K562 (cell line): Measurements from ENCODE around the gene KCND3. TPM values are rescaled to one million over a fixed set of nuclear protein-coding genes. Genes with fewer than 3 reads are reported as not detected.

Experiments used
- CBX1 ChIP-seq: sonication (generic); IDR thresholded peaks from 2 replicates; pipeline ENCODE4 v1.6.1; 2016; ENCODE audit warnings: antibody characterized with exemption, low read depth, mild to moderate bottlenecking
- COPS2 ChIP-seq: fragments of 450-650 bp; conservative IDR thresholded peaks from 2 replicates; pipeline ENCODE4 v1.6.1; 2016; ENCODE audit warnings: mild to moderate bottlenecking, moderate library complexity
- ERF ChIP-seq: fragments of 450-650 bp; formaldehyde crosslinking; IDR thresholded peaks from 2 replicates; pipeline ENCODE4 v1.4.0; 2020; ENCODE audit warnings: mild to moderate bottlenecking, mixed read lengths
- ETS2 ChIP-seq: IDR thresholded peaks from 2 replicates; pipeline ENCODE4 v1.6.1; 2016; ENCODE audit warnings: borderline replicate concordance, missing genetic modification characterization, mild to moderate bottlenecking, moderate library complexity, missing compliant biosample characterization; ENCODE audit not compliant: poor library complexity, severe bottlenecking
- HLTF ChIP-seq: fragments of 450-650 bp; IDR thresholded peaks from 2 replicates; pipeline ENCODE4 v1.6.1; 2016
- HNRNPK ChIP-seq: fragments of 200-400 bp; formaldehyde crosslinking; IDR thresholded peaks from one replicate; pipeline ENCODE4 v1.6.1; 2018; ENCODE audit warnings: mild to moderate bottlenecking, low read depth, low read length; ENCODE audit not compliant: poor library complexity, severe bottlenecking
- NEUROD1 ChIP-seq: fragments of 150-350 bp; IDR thresholded peaks from 2 replicates; pipeline ENCODE4 v1.6.1; 2014; ENCODE audit warnings: borderline replicate concordance, low read length, low read depth; ENCODE audit not compliant: partially characterized antibody
- PHB ChIP-seq: fragments of 250-450 bp; sonication (Bioruptor Pico); IDR thresholded peaks from 2 replicates; pipeline ENCODE4 v1.5.0; 2021
- PHF21A ChIP-seq: fragments of 450-650 bp; IDR thresholded peaks from 2 replicates; pipeline ENCODE4 v1.6.1; 2017; ENCODE audit warnings: low read depth, borderline replicate concordance
- PTTG1 ChIP-seq: fragments of 450-650 bp; IDR thresholded peaks from 2 replicates; pipeline ENCODE4 v1.6.1; 2016; ENCODE audit warnings: low read depth, mild to moderate bottlenecking, missing genetic modification characterization, missing compliant biosample characterization
- TAL1 ChIP-seq: fragments of 450-650 bp; IDR thresholded peaks from 2 replicates; pipeline ENCODE4 v1.6.1; 2016; ENCODE audit warnings: mild to moderate bottlenecking
- polyA plus RNA-seq, 8 experiments: library from polyadenylated mRNA; depleted of rRNA in 4 of 8; stranded (reverse) in 5 of 8; unstranded in 3 of 8; fragments of >200 nt; fragmentation: Nextera tagmentation in 2 of 8; fragmentation: Illumina TruSeq in 1 of 8; extraction: Ambion mirVana in 2 of 8; extraction: Trizol in 1 of 8; gene quantifications; 2 replicates each; pipeline versions ENCODE4 v1.2.1 to v1.2.3, GENCODE V29; 2011 to 2014; ENCODE audit warnings: inconsistent platforms in 1 of 8, missing spikeins in 1 of 8
- total RNA-seq, 7 experiments: library from RNA; depleted of rRNA in 6 of 7; stranded (reverse); fragments of >200 nt in 6 of 7; fragmentation: Illumina TruSeq in 2 of 7; extraction: Trizol in 2 of 7; gene quantifications; 2 replicates each; pipeline versions ENCODE4 v1.2.1 to v1.2.3, GENCODE V29; 2011 to 2021; ENCODE audit warnings: low replicate concordance in 1 of 7
- TF ChIP-seq, protein P1 (sequence below): fragments of 250-450 bp; sonication (Bioruptor Pico); IDR thresholded peaks from 2 replicates; pipeline ENCODE4 v1.8.0; 2022; ENCODE audit warnings: inconsistent platforms, mild to moderate bottlenecking, moderate library complexity, borderline replicate concordance
- TF ChIP-seq, protein P2 (sequence below): fragments of 200-800 bp; sonication (Bioruptor generic); IDR thresholded peaks from 2 replicates; pipeline ENCODE4 v1.6.1; 2016; ENCODE audit warnings: missing genetic modification characterization, missing compliant biosample characterization
- TF ChIP-seq, protein P3 (sequence below): sonication (generic); formaldehyde crosslinking; IDR thresholded peaks from 2 replicates; pipeline ENCODE4 v1.5.0; 2020; ENCODE audit warnings: missing genetic modification reagents
- TF ChIP-seq, protein P4 (sequence below): fragments of 150-350 bp; IDR thresholded peaks from 2 replicates; pipeline ENCODE4 v1.6.1; 2014; ENCODE audit warnings: low read depth, mild to moderate bottlenecking, low read length, borderline replicate concordance

The KCND3 gene
- total and polyA plus RNA-seq, 9 of the 15 experiments (the other 6 are each of a cell fraction or from before 2014, with no cell fraction given), result not detected

DNA sequence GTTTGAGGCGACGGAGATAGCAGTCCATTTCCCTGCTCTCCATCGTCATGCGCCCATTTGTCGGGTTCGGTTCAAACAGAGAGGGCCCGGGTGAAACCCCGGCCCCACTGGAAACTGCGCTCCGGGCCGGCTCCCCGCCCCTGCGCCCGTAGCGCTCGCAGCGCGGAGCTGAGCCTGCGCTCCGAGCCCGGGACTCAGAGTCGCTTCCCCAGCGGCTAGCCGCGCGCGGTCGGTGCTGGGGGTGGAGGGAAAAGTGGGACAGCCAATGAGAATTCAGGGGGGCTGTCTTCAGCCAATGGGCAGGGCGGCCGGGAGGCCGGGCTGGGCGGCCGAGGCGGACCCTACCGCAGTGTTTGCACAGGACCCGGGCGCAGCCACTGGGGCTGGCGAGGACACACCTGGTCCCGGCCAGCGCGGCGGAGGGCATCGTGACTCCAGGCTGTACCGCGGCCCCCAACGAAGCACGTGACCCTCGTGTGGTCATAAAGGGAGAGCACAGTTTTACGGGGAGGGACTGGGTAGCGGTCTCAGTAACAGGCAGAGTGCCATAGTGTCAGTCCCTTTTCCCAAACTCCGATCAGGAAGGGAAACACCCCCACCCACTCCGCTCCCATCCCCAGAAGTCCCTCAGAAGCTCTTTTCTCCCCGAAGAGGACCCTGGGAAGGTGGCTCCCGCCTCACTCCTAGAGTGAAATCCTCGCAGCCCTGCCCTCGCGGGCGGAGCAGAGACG, 250.1 kb downstream of the KCND3 start, which contains the start of gene INKA2 (continued):
- TF ChIP-seq, protein P1, sequence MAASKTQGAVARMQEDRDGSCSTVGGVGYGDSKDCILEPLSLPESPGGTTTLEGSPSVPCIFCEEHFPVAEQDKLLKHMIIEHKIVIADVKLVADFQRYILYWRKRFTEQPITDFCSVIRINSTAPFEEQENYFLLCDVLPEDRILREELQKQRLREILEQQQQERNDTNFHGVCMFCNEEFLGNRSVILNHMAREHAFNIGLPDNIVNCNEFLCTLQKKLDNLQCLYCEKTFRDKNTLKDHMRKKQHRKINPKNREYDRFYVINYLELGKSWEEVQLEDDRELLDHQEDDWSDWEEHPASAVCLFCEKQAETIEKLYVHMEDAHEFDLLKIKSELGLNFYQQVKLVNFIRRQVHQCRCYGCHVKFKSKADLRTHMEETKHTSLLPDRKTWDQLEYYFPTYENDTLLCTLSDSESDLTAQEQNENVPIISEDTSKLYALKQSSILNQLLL (CRISPR knock-in tag), result no peak
- TF ChIP-seq TAL1 (no peak), HNRNPK (no peak), ERF (CRISPR knock-in tag) (no peak), ETS2 (tag) (no peak), PTTG1 (tag) (no peak), PHF21A (peak; percentile 85; the same call in 1 of the 2 replicates), CBX1 (no peak), COPS2 (no peak), NEUROD1 (peak; percentile 5), HLTF (no peak), PHB (no peak)
- TF ChIP-seq, protein P2, sequence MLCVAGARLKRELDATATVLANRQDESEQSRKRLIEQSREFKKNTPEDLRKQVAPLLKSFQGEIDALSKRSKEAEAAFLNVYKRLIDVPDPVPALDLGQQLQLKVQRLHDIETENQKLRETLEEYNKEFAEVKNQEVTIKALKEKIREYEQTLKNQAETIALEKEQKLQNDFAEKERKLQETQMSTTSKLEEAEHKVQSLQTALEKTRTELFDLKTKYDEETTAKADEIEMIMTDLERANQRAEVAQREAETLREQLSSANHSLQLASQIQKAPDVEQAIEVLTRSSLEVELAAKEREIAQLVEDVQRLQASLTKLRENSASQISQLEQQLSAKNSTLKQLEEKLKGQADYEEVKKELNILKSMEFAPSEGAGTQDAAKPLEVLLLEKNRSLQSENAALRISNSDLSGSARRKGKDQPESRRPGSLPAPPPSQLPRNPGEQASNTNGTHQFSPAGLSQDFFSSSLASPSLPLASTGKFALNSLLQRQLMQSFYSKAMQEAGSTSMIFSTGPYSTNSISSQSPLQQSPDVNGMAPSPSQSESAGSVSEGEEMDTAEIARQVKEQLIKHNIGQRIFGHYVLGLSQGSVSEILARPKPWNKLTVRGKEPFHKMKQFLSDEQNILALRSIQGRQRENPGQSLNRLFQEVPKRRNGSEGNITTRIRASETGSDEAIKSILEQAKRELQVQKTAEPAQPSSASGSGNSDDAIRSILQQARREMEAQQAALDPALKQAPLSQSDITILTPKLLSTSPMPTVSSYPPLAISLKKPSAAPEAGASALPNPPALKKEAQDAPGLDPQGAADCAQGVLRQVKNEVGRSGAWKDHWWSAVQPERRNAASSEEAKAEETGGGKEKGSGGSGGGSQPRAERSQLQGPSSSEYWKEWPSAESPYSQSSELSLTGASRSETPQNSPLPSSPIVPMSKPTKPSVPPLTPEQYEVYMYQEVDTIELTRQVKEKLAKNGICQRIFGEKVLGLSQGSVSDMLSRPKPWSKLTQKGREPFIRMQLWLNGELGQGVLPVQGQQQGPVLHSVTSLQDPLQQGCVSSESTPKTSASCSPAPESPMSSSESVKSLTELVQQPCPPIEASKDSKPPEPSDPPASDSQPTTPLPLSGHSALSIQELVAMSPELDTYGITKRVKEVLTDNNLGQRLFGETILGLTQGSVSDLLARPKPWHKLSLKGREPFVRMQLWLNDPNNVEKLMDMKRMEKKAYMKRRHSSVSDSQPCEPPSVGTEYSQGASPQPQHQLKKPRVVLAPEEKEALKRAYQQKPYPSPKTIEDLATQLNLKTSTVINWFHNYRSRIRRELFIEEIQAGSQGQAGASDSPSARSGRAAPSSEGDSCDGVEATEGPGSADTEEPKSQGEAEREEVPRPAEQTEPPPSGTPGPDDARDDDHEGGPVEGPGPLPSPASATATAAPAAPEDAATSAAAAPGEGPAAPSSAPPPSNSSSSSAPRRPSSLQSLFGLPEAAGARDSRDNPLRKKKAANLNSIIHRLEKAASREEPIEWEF (CRISPR knock-in tag), result no peak
- TF ChIP-seq, protein P3, sequence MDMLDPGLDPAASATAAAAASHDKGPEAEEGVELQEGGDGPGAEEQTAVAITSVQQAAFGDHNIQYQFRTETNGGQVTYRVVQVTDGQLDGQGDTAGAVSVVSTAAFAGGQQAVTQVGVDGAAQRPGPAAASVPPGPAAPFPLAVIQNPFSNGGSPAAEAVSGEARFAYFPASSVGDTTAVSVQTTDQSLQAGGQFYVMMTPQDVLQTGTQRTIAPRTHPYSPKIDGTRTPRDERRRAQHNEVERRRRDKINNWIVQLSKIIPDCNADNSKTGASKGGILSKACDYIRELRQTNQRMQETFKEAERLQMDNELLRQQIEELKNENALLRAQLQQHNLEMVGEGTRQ (CRISPR knock-in tag), result peak; percentile 81
- TF ChIP-seq, protein P4, sequence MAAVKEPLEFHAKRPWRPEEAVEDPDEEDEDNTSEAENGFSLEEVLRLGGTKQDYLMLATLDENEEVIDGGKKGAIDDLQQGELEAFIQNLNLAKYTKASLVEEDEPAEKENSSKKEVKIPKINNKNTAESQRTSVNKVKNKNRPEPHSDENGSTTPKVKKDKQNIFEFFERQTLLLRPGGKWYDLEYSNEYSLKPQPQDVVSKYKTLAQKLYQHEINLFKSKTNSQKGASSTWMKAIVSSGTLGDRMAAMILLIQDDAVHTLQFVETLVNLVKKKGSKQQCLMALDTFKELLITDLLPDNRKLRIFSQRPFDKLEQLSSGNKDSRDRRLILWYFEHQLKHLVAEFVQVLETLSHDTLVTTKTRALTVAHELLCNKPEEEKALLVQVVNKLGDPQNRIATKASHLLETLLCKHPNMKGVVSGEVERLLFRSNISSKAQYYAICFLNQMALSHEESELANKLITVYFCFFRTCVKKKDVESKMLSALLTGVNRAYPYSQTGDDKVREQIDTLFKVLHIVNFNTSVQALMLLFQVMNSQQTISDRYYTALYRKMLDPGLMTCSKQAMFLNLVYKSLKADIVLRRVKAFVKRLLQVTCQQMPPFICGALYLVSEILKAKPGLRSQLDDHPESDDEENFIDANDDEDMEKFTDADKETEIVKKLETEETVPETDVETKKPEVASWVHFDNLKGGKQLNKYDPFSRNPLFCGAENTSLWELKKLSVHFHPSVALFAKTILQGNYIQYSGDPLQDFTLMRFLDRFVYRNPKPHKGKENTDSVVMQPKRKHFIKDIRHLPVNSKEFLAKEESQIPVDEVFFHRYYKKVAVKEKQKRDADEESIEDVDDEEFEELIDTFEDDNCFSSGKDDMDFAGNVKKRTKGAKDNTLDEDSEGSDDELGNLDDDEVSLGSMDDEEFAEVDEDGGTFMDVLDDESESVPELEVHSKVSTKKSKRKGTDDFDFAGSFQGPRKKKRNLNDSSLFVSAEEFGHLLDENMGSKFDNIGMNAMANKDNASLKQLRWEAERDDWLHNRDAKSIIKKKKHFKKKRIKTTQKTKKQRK, result no peak
